IPS-18c (cell line): ENCODE measurements around the gene CLIC5.

Experiments used
- H3K4me3 ChIP-seq: 2 replicates; pipeline ENCODE4 v1.7.0; 2013; ENCODE audit warnings: low read depth, mild to moderate bottlenecking, low read length, moderate library complexity; ENCODE audit not compliant: insufficient read depth
- H3K9me3 ChIP-seq: one replicate; pipeline ENCODE4 v1.6.1; 2013; ENCODE audit warnings: mild to moderate bottlenecking, low read length, moderate library complexity; ENCODE audit not compliant: control insufficient read depth, insufficient read depth

The CLIC5 gene

DNA sequence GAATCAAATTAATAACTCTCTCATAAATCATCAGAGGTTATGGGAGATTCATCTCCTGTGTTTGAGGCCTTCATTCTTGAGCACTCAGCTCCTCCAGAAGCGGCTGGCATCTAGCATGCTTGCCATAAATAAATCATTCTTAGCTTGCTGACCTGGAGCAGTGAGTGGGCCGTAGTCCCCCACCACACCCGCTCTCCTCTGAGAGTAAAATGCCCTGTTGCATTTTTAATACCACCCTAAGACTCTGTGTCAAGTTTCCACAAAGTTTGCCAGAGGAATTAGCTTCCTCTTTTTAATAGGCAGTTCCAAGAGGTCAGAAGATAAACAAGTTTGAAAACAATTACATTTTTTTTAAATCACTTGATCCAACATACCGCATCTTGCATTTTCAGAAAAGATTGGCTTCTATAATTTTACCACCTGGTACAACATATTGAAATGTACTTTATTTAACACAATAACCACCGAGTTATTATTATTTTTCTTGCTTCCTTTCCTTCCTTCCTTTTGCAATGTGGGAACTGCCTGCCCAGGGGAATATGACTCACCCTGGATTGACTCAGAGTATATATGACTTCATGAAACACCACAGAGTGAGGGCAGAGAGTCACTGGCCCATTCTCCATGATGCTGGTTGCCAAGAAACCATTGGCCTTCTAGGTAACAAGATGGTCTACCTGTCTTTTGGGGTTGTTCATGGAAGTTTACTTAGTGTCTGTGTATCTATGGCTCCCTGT is 29.4 kb upstream of the CLIC5 start:
- no peaks in the 10 kb centered on the region for H3K9me3 ChIP-seq
- H3K4me3 ChIP-seq, result no peak overlapping the region

DNA sequence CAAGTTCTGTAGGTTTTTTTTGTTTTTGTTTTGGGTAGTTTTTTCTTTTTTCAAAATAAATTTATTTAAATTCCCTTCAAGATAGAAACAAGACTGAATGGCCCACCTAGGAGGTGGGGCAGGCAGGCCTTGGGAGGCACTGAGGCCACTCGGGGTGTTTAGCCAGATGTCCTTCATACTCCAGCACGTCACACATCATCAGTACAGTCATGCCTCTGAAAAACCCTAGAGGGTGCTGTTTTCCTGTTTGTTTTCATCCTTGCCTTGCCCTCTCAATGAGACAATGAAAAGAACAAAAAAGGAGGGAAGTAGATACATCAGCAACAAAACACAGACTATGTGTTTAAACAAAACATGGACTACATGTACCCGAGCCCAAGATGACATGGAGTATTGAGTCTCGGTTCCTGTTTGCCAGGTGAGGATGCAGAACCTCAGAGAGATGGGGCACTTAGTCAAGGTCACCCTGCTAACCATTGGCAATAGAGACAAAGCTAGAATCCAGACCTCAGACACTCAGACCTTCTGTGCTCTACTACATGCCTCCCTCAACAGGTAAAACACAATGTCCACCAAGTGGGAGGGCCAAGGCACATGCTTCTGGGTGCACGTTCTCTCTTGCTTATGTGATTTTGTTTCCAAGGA is 26.8 kb upstream of the CLIC5 start:
- Histone ChIP-seq H3K9me3 (no peaks in the 10 kb centered on the region), H3K4me3 (no peak overlapping the region)

DNA sequence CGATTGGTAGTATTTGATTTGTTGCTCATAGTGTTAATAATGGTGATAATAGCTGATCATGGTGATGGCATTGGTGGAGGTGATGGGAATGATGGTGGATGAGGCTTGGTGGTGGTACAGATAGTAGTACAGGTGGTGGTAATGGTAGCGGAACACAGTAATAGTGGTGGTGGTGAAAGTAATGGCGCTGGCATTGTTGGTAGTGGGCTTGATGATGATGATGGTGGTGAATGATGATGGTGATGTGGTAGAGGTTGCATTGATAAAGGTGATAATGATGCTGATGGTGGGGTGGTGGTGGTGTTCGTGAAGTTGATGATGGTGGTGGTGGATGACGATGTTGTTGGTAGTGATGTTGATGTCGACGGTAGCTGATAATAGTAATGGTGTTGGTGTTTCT is 24.6 kb upstream of the CLIC5 start:
- H3K9me3 ChIP-seq, result no peaks in the 10 kb centered on the region
- no peak overlapping the region for H3K4me3 ChIP-seq

DNA sequence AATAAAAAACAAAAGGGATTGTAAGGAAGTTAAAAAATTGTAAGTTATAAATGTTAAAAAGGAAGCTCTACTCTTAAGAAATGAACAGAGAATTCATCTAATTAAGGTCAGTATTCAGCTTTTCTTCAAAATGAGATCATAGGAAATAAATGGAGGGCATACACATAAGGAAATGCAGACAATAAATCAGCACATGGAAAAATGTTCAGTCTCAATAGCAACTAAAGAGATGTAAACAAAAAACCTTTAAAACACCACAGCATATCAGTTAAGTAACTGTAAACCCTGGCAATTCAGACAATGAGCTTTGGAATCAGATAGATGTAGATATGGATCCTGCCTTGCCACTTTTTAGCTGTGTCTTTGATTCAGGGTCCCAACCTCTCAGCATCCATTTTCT is 24.0 kb upstream of the CLIC5 start:
- Histone ChIP-seq H3K9me3 (no peaks in the 10 kb centered on the region), H3K4me3 (no peak overlapping the region)

DNA sequence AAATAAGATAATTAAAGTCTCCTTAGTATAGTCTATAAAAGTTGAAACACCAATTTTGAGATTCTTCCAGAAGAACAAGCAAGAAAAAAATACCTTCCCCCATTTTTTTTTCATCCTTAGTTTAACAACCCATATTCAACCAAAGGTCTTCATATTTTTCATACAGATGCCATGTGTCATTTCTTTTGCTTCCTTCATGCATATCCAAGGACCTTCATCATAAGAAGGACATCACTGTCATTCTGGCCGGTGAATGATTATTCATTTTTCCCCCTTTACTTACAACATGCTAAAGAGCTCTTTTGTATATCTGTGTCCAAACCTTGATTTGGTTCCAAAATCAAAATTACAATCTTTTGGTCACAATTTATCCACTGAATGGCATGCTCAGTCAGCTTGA is 21.3 kb upstream of the CLIC5 start:
- H3K4me3 ChIP-seq, result no peak overlapping the region
- H3K9me3 ChIP-seq, result no peaks in the 10 kb centered on the region

DNA sequence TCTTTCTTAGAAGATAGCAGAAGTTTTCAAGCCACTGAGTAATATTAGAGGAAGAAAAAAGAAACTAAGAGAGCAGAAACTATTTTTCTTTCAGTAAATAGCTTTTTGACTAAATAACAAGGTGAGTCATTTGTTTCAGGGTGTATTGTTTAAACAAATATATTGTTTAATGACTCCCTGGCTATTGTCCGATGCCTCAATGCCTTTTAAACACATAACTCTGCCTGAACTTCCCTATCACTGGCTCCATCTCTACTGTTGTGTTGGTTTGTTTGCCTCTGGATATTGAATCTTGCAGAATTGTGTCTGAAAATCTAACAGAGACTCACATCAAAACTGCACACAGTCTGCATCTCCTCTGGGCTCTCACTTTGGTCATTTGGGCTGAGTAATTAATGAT is 19.6 kb upstream of the CLIC5 start:
- Histone ChIP-seq H3K4me3 (no peak overlapping the region), H3K9me3 (no peaks in the 10 kb centered on the region)

DNA sequence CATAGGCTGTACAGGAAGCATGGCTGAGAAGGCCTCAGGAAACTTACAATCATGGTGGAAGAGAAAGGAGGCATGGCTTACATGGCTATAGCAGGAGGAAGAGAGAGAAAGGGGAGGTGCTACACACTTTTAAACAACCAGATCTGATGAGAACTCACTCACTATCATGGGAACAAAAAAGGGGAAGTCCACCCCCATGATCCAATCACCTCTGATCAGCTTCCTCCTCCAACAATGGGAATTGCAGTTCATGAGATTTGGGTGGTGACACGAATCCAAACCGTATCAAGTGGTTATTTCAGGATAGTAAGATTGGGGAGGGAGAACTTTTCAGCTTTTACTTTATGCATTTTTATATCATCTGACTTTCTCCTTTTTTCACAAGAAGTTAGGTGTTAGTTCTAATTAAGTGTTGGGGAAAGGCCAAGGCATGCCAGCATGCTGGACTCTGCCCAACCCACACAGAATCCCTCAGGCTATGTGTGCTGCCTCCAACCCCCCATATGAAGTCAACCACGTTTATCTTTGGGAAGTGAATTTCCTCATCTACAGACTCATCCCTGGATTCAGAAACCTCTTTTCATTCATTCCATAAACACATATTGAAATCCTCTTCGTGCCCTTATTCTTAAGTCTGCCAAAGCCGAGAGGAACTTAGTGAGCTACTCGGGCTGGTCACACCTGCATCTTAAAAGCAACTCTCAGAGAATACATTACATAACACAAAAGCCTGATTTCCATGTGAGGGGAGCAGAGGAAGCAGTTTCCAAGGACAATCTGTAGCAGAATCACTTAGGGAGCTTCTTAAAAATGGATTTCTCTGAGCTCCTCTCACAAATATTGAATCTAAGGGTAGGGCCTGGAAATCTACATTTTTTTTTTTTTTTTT is 16.7 kb upstream of the CLIC5 start:
- H3K4me3 ChIP-seq, result no peak overlapping the region
- H3K9me3 ChIP-seq, result no peaks in the 10 kb centered on the region

GRCh38 chr6:46029602-46030001 is 13.9 kb upstream of the CLIC5 start:
- H3K4me3 ChIP-seq, result no peak overlapping the region
- H3K9me3 ChIP-seq, result no peaks in the 10 kb centered on the region

DNA sequence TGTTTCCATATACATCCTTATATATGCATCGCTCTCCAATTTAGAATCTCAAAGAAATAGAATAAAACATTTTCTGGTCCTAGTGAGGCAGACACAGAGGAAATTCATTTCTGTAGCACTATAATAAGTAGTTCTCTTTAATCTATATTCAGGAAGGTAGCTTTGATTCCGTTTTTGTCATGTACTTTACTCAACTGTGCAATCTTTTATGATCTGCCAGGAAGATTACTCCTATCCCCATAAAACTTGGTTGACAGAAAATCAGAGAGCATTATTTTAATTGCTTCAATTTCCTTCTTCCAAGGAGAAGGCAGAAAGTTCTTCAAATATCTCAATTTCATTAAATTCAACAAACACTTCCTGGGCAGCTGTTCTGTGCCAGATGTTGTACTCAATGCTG is 10.6 kb upstream of the CLIC5 start:
- H3K4me3 ChIP-seq, result no peak overlapping the region
- H3K9me3 ChIP-seq, result no peaks in the 10 kb centered on the region

DNA sequence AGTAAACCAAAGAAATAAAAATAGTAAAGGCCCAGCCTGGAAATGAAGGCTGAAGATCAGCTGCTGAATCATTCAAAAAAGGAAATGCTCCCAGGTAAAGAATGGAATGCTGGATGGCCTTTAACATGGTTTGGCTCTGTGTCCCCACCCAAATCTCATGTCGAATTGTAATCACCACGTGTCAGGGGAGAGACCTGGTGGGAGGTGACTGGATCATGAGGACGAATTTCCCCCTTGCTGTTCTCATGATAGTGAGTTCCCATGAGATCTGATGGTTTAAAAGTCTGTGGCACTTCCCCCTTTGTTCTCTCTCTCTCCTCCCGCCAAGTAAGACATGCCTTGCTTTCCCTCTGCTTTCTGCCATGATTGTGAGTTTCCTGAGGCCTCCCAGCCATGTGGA is 9.9 kb upstream of the CLIC5 start:
- H3K4me3 ChIP-seq, result no peak overlapping the region
- H3K9me3 ChIP-seq, result no peaks in the 10 kb centered on the region

- Histone ChIP-seq H3K4me3 (no peak overlapping the region), H3K9me3 (no peaks in the 10 kb centered on the region)
These were observed 8.6 kb upstream of the CLIC5 start for GRCh38 chr6:46024124-46024769.

DNA sequence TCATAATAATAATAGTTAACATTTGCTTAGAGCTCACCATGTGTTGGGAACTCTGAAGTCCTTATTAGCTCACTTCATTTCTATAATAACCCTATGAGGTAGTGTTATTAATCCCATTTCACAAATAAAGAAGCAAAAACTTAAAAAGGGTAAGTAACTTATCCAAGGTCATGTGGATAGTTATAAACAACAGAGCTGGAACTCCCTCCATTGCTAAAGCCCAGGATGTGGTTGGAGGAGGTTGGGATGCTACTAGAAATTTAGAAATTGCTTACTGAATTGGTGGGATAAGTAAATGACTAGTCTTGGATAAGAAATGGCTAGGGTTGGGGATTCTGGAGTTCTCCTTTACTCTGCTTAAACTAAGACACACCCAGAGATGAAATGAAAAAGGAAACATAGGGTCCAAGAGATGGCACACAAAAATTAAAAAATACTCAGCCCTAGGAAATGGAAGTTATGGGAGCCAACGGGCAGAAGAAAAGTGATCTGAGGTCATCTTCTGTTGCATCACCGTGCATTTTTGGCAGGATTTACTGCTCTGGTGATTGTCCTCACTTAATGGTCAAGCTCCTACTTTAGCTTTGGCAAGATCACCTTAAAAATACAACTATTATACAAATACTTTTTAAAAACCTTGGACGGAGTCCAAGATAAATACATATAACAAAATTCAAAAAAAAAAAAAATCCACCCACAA is 7.7 kb upstream of the CLIC5 start:
- no peaks in the 10 kb centered on the region for H3K9me3 ChIP-seq
- no peak overlapping the region for H3K4me3 ChIP-seq

DNA sequence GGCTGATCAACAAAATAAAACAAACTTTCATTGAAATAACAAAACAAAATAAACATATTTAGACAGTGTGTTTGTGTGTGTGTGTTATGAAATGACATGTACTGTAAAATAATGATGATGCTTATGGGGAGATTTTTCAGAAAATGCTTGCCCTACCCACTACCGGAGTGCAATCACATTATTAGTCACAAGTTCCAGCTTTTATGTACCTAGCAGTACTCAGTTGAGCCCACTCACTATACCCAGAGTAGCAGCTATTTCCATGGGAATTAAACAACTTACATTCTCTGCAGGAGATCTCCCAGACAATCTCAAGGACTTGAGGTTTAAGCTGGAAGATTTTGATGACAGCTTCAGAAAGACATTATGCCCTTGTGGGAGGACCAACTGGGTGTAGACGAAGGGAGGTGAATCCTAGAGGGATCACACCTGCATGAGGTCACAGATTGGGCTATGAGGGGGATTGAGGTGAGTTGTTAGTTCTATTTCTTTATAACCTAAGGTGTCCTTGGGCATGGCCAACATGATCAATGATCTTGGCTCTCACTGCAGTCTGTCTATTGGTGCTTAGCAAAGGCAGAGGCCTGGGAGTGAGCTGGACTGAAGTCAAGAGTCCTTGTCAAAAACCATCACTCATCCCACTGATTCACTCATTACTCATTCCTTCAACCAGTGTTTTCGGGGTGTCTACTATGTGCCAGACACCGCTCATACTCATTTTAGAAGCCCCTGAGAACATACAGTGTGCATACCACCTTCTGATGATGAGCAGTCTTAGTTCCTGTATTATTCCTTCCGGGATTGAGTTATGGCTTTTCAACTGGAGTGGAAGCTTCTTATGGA is 6.7 kb upstream of the CLIC5 start:
- H3K9me3 ChIP-seq, result no peaks in the 10 kb centered on the region
- H3K4me3 ChIP-seq, result no peak overlapping the region

GRCh38 chr6:46017726-46018125 is 2.1 kb upstream of the CLIC5 start:
- Histone ChIP-seq H3K4me3 (no peak overlapping the region), H3K9me3 (no peaks in the 10 kb centered on the region)

DNA sequence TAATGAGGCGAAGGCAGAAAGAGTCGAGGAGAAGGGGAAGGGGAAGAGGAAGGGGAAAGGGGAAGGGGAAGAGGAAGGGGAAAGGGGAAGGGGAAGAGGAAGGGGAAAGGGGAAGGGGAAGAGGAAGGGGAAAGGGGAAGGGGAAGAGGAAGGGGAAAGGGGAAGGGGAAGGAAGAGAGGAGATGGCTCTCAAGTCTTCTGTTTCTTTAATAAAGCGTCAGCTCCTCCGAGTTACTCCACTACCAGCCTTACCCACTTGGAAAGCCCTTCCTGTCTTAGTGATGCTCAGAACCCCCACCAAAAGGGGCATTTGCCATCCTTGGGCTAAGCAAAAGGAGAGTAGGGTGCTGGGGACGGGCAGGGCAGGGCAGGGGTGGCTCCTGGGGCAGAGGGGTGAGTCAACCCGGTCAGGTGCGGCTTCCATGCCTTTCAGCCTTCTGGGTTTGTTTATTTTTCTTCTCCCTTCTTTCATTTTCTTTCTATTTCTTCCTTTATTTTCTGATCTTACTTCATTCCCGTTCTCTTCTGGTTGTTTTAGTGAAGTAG is 476 bp upstream of the CLIC5 start:
- Histone ChIP-seq H3K9me3 (no peaks in the 10 kb centered on the region), H3K4me3 (peak overlapping the region; percentile 66; the same call in 1 of the 2 replicates)

- peak overlapping the region; percentile 66 for H3K4me3 ChIP-seq
These were observed 1.0 kb downstream of the CLIC5 start for GRCh38 chr6:46014511-46015118.

More at GRCh38 chr6:46014511-46015118, 1.0 kb downstream of the CLIC5 start:
- H3K9me3 ChIP-seq, result no peaks in the 10 kb centered on the region
